Stimulated activated CD4-positive, alpha-beta T cell treated with anti-CD3 and anti-CD28 coated beads, Interleukin-2, amount 100 ng/mL, for 48 hours (primary cell): ENCODE data around the gene LAIR2.
"Not testable (repeated sequence)": the region's sequence is repeated elsewhere in the genome, so short reads cannot be mapped to it uniquely, and the experiment has no call there.

ENCODE experiments used
- DNase-seq, 2 donors: peaks; one replicate each; pipeline ENCODE4 v3.0.0-alpha.2; 2020

The LAIR2 gene

GRCh38 chr19:54495284-54495683 is 7.3 kb upstream of the LAIR2 start:
- not testable (repeated sequence) for DNase-seq

- DNase-seq = not testable (repeated sequence)
These were observed 4.7 kb upstream of the LAIR2 start for GRCh38 chr19:54497747-54498450.

GRCh38 chr19:54498451-54498772 is 4.2 kb upstream of the LAIR2 start:
- not testable (repeated sequence) for DNase-seq

GRCh38 chr19:54505542-54505941 is 2.9 kb downstream of the LAIR2 start:
- not testable (repeated sequence) for DNase-seq

GRCh38 chr19:54506079-54506478 is 3.4 kb downstream of the LAIR2 start:
- DNase-seq = no peak

- not testable (repeated sequence) for DNase-seq
These were observed 4.5 kb downstream of the LAIR2 start for GRCh38 chr19:54507038-54507717.

- DNase-seq = no peak
These were observed 5.2 kb downstream of the LAIR2 start for GRCh38 chr19:54507824-54508223.

- DNase-seq = not testable (repeated sequence)
These were observed 5.9 kb downstream of the LAIR2 start for GRCh38 chr19:54508487-54508886.

- DNase-seq = not testable (repeated sequence)
These were observed 6.7 kb downstream of the LAIR2 start for GRCh38 chr19:54509200-54509940.

- no peak for DNase-seq
These were observed 12.5 kb downstream of the LAIR2 start for GRCh38 chr19:54515156-54515555.

GRCh38 chr19:54517483-54517882 is 14.9 kb downstream of the LAIR2 start:
- DNase-seq = peak; percentile 53

GRCh38 chr19:54518844-54519243 is 16.2 kb downstream of the LAIR2 start:
- DNase-seq = no peak

- DNase-seq = no peak
These were observed 18.6 kb downstream of the LAIR2 start for GRCh38 chr19:54521022-54521859.

GRCh38 chr19:54521860-54522513 is 19.4 kb downstream of the LAIR2 start:
- no peak for DNase-seq

- peak; percentile 34 to 44 for DNase-seq
These were observed 20.8 kb downstream of the LAIR2 start for GRCh38 chr19:54523403-54523802.

GRCh38 chr19:54525636-54526035 is 23.0 kb downstream of the LAIR2 start:
- no peak for DNase-seq

GRCh38 chr19:54526972-54527371 is 24.3 kb downstream of the LAIR2 start:
- DNase-seq = no peak

- DNase-seq = no peak
These were observed 28.2 kb downstream of the LAIR2 start for GRCh38 chr19:54530866-54531265.

GRCh38 chr19:54532528-54532927 is 29.9 kb downstream of the LAIR2 start:
- no peak for DNase-seq

GRCh38 chr19:54533476-54533875 is 30.8 kb downstream of the LAIR2 start:
- DNase-seq = no peak

- no peak for DNase-seq
These were observed 31.5 kb downstream of the LAIR2 start for GRCh38 chr19:54534156-54534555.

GRCh38 chr19:54535601-54536000 is 33.0 kb downstream of the LAIR2 start:
- DNase-seq = no peak
